Cardiac septum (tissue), 1 donor: ENCODE measurements around the gene MS4A15. TPM values are rescaled to one million over a fixed set of nuclear protein-coding genes. Genes with fewer than 3 reads are reported as not detected.

Experiments
- DNase-seq: peaks from one replicate; pipeline ENCODE4 v3.0.0-alpha.2; 2020; ENCODE audit warnings: low spot score
- intact Hi-C: fragments of 100-400 bp; cut with DNase I; formaldehyde crosslinking; loops from one replicate; pipeline ENCODE4 v1.14.0; 2022
- total RNA-seq: library from RNA; stranded (reverse); fragmentation: NEBNext Ultra II Directional; extraction: Animal tissue kit (Norgen Biotek cat#: 25700); gene quantifications from one replicate; pipeline ENCODE4 v1.2.1, GENCODE V29; 2021
- donor health status: DM: no; HTN: no; CAD: no.

Gene MS4A15
- total RNA-seq, 1 donor from 2014 or later: not detected

DNA sequence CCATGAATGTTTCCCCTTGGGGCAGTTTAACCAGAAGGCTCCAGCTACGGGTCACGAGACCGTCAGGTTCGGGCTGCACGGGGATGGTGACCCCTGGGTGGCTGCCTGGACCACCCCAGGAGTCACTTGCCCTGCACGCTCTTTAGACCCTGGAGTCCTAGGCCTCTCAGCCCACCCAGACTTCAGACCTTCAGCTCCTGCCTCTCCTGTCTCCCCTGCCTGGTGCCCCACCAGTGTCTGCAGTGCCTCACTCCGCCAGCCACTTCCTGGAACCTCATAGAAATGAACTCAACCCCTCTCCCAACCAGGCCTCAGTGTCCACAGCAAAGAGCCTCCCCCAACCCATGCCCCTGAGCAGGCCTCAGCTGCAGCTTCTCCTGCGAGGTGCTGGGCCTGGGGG is 16.0 kb downstream of the MS4A15 start:
- intact Hi-C loops: no loop called here
- no peak for DNase-seq

DNA sequence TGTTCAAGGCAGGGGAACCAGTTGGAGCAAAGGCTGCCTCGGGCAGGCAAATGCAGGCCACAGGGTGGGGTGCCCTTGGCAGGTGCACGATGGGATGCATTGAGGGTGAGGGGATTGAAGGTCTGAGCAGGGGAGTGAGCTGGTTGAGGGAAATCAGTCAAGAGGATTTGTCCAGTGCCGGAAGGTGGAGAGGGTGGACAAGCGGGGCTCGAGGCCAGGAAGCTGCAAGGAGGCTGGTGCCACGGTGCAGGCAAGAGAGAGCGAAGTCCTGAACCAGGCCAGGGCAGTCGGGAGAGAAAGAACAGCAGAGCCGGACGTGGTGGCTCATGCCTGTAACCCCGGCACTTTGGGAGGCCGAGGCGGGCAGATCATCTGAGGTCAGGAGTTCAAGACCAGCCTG is 18.1 kb downstream of the MS4A15 start:
- intact Hi-C loops: loop anchor here (5.0 kb wide), 2 partner anchors 53 to 113 kb away; no protein-coding TSS in a partner anchor

DNA sequence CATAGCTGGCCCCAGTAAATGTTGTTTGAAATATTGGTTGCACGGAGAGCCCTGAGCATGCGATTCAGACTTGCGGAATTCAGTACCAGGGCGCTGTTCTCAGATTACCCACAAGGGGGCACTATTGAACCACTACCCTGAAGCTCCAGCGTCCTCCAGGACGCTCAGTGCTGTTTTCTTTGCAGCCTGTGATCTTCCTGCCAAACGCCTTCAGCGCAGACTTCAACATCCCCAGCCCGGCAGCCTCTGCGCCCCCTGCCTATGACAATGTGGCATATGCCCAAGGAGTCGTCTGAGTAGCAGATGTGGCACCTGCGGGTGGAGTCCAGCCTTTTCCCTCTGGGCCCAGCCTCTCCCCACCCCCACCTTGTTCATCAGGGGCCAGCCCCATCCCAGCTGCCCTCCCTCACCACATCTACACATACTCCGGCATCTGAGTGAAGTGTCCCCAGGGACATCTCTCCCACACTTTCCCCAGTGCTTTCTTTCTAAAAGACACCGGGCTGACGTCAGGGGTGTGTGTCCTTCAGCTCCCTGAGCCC is 18.8 kb downstream of the MS4A15 start:
- intact Hi-C loops: loop anchor here (5.0 kb wide), 2 partner anchors 52 to 112 kb away; no protein-coding TSS in a partner anchor
- no peak for DNase-seq

More for the DNA sequence above, 18.1 kb downstream of the MS4A15 start:
- no peak for DNase-seq

DNA sequence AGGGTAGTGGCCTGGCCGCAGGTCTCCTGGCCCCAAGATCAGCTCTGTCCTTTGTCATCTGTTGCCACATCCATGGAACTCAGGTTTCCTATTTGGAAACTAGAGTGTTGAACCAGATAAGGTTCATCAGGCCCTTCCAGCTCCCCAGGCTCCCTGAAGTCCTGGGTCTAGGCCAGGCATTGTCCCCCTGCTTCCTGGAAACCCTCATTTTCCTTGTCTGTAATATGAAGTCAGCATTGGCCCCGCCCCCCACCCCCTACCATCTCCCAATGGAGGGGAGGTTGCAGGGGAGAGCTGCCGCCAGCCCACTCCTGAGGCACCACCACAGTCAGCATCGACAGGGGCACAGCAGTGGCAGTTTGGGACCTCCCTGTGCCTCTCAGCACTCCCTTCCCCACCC is 19.5 kb downstream of the MS4A15 start:
- intact Hi-C loops: loop anchor here (5.0 kb wide), 2 partner anchors 51 to 111 kb away; no protein-coding TSS in a partner anchor
- DNase-seq: no peak

DNA sequence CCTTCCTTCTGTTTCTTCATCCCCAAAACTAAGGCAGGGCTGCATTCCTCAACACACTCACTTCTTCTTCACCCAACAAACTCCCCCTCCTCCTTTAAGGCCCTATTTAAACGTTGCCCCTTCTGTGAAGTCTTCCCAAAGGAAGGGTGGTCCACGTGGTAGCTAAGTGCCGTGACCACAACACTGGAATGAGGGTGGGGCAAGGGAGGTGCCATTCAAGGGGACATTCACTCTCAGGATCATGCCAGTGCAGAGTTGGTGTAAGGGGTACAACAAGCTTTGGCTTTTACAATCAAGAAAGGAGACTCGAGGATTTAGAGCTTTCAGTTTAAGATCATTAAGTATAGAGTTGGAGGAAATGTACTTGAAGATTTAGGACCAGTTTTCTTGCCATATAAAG is 20.4 kb downstream of the MS4A15 start:
- no peak for DNase-seq
- intact Hi-C loops: loop anchor here (5.0 kb wide), 2 partner anchors 50 to 110 kb away; no protein-coding TSS in a partner anchor

DNA sequence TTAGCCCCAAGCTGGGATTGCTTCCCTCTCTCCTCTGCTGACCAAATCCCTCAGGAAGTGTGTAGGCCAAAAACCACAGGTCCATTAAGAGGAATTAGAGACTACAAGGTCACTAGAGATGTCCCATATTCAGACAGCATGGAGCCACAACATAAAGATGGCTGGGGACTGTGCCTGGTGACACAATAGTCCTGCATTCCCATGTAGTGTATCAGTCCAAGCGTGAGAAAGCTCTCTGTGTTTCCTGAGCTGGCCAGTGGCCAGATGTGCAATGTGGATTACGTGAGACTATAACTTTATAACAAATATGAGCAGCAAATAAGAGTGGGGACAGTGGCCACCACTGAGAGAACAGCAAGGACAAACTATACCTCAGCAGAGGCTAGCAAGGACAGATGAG is 20.9 kb downstream of the MS4A15 start:
- intact Hi-C loops: loop anchor here (5.0 kb wide), 2 partner anchors 50 to 110 kb away; no protein-coding TSS in a partner anchor
- peak; percentile 65 for DNase-seq

DNA sequence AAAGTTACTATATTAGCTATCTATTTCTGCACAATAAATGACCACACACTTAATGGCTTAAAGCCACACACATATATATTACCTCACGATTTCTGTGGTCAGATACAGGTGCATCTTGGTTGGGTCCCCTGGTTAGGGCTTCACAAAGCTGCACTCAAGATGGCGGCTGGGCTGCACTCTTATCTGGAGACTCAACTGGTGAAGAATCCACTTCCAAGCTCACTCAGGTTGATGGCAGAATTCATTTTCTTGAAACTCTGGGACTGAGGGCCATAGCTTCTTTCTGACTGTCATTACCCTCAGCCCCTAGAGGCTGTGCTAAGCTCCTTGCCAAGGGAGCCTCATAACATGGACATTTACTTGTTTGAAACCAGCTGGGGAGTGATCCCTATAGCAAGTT is 23.4 kb downstream of the MS4A15 start:
- intact Hi-C loops: loop anchor here (5.0 kb wide), 1 partner anchor 117 kb away; no protein-coding TSS in a partner anchor
- peak; percentile 51 for DNase-seq

DNA sequence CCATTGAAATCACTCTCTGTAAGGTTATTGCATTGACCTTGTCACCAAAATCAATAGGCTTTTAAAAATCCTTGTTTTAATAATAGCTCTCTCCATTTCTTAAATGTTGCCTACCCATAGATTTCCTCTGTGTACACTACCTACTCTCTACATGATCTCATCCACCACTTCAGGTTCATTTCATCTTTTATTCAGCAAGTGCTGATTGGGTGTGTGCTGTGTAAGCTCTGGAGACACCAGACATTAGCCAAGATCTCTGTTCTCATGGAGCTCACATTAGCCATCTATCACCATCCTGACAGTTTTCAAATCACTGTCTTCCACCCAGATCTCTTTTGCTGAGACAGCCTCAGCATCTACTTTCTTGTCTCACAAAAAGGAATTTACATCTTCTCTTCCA is 24.1 kb downstream of the MS4A15 start:
- intact Hi-C loops: loop anchor here (5.0 kb wide), 1 partner anchor 117 kb away; no protein-coding TSS in a partner anchor
- no peak for DNase-seq

DNA sequence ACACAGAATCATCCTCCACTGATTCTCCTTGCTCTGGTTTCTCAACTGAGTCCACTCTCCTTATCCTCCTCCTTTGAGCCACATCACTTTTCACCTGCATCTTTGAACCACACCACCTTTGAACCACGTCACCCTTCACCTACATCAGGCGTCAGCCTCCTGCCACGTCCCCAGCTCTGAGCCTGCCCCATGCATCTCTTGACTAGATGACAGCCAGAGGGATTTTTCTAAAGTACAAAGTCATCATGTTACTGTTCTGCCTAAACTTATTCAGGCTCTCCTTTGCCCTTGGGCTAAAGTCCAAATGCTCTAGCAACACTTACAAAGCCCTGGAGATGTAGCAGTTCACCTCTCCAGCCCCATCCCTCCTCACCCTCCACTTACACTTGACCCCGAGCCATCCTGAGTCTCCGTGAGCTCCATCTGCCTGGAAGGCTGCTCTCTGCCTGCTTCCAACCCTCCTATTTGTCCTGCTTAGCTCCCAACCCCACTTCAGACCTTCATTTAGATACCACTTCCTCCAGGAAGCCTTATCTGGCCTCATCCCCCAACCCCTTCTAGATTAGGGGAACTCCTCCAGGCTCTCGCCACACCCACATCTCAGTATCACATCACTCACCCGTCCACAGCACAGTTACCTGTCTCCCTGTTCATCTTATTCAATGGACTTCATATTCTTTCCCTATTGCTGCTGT is 24.8 kb downstream of the MS4A15 start:
- intact Hi-C loops: loop anchor here (5.0 kb wide), 1 partner anchor 116 kb away; no protein-coding TSS in a partner anchor
- DNase-seq: no peak

DNA sequence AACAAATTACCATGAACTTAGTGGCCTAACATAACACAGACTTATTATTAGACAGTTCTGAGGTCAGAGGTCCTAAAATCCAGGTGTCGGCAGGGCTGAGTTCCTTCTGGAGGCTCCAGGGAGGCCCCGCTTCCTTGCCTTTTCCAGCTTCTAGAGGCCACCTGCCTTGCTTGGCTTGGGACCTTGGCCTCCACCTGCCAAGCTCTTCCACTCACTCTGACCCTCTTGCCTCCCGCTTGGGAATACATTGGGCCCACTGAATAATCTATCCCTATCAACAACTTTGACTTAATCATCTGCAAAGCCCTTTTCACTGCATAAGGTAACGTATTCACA is 25.3 kb downstream of the MS4A15 start:
- intact Hi-C loops: loop anchor here (5.0 kb wide), 1 partner anchor 115 kb away; no protein-coding TSS in a partner anchor
- no peak for DNase-seq

DNA sequence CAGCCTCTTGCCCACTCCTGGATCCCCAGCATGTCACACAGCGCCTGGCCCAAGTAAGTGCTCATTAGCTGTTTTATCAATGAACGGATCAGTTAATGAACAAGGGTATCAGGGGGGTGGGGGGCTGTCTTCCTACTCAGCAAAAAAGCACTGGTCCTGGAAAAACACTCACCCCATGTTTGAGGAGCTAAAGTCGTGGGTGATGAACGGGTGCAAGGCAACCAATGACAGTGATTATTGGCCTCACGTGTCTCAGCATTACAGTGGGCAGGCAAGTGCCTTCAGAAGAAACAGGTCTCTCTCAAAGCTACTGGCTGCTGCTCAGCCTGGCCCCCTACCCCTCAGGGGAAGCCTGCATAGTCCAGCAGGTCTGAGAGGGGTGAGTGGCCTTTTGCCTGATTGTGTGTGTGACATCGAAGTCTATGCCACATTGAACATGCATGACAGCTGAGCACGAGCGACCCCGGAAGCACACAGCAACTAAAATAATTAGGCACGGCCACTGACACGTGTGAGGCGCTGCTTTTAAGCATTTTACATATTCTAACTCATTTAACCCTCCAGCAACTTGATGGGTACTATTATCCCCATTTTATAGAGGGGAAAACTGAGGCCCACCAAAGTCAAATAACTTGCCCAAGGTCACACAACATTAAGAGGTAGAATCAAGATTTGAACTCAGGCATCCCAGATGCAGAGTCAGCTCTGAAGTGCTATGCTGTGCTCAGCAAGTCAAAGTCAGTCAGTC is 25.9 kb downstream of the MS4A15 start:
- intact Hi-C loops: loop anchor here (5.0 kb wide), 1 partner anchor 115 kb away; no protein-coding TSS in a partner anchor
- peak; percentile 36 for DNase-seq

DNA sequence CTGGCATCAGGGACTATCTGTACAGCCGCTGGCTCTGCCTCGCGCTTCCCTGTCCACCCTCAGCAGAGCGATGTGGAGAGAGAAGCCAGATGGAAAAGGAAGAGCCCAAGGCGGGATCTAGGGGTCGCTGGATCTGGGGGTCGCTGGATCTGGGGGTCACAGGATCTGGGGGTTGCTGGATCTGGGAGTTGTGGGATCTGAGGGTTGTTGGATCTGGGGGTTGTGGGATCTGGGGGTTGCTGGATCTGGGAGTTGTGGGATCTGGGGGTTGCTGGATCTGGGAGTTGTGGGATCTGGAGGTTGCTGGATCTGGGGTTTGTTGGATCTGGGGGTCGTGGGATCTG is 26.4 kb downstream of the MS4A15 start:
- intact Hi-C loops: loop anchor here (5.0 kb wide), 1 partner anchor 114 kb away; no protein-coding TSS in a partner anchor
- no peak for DNase-seq

DNA sequence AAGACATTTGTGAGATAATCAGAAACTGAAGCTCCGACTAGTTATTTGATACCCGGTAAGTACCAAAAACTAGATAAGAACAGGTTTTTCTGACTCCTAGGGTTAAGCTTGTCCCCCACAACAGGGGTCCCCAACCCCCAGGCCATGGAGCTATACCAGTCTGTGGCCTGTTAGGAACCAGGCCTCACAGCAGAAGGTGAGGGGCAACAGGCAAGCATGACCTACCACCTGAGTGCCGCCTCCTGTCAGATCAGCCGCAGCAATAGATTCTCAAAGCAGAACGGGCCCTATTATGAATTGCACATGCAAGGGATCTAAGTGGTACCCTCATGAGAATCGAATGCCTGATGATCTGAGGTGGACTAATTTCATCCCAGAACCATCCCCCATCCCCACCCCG is 27.2 kb downstream of the MS4A15 start:
- intact Hi-C loops: loop anchor here (5.0 kb wide), 1 partner anchor 113 kb away; no protein-coding TSS in a partner anchor
- DNase-seq: no peak

DNA sequence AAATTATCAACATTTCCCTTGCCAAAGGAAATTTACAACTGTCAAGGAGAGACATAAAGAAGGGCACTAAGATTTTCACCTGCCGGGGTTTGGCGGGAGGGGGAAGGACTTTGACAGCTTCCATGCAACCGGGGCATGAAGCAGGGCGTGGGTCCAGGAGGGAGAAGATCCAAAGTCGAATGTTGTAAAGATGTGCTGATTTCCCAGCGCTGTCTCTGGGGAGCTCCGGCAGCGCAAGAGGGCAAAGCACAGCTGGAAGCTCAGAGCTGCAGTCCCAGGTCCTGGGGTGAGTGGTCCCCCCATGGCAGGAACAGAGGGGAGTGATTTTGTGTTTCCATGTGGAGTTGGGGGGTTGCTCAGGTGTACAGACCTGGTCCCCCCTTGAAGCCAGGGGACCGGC is 28.5 kb downstream of the MS4A15 start, which contains the start of gene MS4A10:
Gene MS4A10, plus strand, starts transcription at position 198 of the 400 bp plus-strand sequence. CDS start 5,003 bp downstream, outside the sequence.
- intact Hi-C loops: no loop called here
- no peak for DNase-seq

DNA sequence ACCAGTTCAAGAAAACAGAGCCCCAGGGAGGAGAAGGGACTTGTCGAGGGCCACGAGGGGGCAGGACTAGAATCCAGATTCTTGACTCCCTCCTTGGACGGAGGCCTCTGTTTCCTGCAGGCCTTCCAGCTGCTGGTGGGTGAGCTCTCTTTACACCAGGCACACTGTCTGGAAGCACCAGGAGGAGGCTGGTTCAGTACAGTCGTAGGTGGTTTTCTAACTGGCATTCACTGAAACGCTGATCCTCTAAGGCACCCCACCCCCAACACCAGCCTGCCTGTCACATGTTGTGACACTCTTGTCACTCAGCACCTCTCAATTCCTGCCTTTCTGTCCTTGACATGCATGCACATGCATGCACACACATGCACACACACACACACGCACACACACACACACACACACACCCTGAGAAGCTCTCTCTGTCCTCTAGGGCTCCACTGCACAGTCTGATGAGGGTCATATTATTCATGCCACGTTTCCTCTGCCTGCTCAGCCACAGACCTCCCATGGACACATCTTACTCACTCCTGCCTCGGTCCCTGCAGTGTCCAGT is 29.2 kb downstream of the MS4A15 start:
- no peak for DNase-seq
- intact Hi-C loops: no loop called here

DNA sequence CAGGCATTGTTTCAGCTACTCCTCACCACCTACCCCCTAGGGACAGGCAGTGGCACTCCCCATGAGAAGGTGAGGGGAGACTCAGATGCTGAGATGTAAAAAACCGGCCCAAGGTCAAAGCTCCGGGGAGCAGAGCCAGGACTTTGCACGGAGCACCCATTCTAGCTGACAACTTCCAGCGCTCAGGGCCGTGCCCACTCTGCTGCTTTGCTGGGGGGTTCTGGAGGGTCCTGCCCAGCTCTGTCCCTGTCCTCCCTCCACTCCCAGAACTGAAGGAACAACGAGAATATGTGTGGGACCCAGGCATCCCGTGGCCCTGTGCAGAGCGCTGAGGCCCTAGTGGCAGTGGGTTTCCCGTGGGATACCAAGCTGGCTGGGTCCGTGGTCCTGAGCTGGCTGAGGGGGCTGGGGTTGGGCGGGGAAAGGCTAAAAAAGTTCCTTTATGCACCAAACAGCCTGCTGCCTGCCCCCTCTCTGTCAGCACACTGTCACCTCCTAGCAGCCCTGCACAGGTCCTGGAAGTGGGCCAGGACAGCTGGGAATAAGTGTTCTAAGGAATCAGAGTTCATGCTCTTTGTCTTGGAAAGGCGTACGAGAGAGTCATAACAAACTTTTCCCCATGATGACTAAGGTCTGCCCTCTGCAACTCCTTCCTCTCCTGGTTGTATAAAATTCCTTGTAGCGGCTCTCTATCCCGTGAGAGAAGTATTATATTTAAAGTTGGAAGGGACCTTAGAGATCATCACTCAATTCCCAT is 30.3 kb downstream of the MS4A15 start:
- intact Hi-C loops: no loop called here
- no peak for DNase-seq

DNA sequence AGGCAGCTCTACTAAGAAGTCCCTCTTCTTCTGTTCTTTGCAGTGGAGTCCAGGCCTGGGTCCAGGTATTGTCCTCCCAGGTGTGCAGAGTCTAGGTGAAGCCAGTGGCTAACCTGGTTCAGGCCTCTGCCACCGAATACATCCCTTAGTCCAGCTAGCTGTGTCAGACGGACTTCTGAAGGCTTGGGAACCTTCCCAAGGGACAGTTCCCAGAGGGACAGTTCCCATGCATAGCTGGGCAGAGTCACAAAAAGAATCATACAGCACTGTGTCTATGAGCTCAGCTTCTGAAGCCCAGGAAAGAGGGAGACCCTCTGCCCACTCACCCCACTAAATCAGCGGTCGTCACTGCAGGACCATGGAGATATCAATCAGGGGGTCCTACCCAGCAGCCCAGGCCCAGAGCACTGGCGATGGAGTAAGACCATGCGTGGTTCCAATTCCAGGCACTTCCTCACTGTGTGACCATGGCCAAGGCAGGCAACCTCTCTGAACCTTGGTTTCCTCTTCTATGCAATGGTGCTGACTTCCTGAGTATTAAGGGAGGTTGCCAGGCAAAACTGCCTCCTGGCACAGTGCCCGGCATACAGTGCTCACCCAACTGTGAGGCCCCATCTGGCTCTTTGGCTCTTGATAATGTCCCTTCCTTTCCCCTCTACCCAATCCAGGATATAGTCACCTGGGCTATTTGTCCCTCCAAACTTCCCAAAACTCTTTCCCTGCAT is 31.9 kb downstream of the MS4A15 start:
- no peak for DNase-seq
- intact Hi-C loops: no loop called here

DNA sequence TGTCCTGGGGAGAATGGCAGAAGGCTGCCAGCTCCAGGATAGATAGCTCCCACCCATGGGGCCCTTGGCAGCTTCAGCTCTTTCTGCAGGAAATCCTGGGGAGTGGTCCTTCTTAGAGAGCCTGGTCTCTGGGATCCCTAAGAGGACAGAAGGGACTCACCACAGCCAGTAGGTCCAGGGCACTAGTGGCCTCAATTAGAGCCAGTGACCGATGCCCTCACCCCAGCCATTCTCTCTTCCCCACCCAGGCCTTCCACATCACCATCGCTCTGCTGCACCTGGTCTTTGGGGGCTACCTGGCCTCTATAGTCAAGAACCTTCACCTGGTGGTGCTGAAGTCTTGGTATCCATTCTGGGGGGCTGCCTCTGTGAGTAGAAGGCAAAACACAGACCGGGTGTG is 34.1 kb downstream of the MS4A15 start:
- intact Hi-C loops: no loop called here
- no peak for DNase-seq
